ENCODE results near the gene ATP5MC3. TPM values are rescaled to one million over a fixed set of nuclear protein-coding genes. Genes with fewer than 3 reads are reported as not detected.

ATP5MC3 gene
- total RNA-seq, 5 donors from 2014 or later (not counting 1 experiment from before 2014, with no cell fraction given): 74.4 to 91.3 (median 89.4) TPM

DNA sequence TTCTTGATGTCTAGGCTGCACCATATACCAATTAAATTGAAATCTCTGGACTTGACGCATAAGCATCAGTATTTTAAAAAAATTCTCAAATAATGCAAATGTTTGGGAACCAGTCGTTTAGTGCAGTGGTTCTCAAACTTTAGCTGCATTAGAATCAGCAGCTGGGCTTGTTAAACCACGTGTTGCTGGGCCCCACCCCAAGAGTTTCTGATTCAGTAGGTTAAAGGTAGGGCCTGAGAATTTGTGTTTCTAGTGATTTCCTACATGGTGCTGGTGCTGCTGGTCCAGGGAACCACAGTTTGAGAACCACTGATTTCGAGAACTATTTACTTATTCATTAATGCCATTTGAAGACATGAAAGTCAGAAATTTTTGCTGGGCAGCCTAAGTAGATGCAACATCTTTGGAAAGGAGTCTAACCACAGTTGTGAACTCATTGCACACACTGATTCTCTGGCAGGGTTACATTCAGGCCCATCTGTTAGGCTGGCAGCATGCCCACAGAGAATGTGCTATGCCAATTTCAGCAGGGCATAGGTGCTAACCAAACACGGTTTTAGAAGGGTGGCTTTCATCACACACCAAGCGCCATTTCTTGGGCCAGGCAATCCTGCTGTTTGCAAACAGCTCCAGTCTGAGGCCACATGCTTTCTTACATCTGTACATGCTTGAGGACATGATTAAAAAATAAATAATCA, 26.4 kb upstream of the ATP5MC3 start:
- Histone ChIP-seq H3K36me3 (ENCODE audit: control insufficient read depth in 2 of 2, extremely low read depth in 1 of 2, insufficient read depth in 1 of 2, low read length in 1 of 2) (no peaks in the 10 kb centered on the region), H3K27me3 (replicated peaks in 1 of 2; ENCODE audit: control insufficient read depth in 2 of 2, extremely low read depth in 1 of 2, insufficient read depth in 2 of 2, low read length in 1 of 2) (no peaks in the 10 kb centered on the region), H3K4me3 (ENCODE audit: control insufficient read depth in 1 of 2, extremely low read depth in 1 of 2, low read length in 1 of 2) (no peak overlapping the region), H3K4me1 (ENCODE audit: control insufficient read depth in 1 of 2, extremely low read depth in 1 of 2, insufficient read depth in 2 of 2, low read length in 2 of 2) (peaks cover 0 to 7% of the 10 kb centered on the region in 2 experiments), H3K27ac (ENCODE audit: low read length) (no peak overlapping the region), H3K9me3 (no peaks in the 10 kb centered on the region)
- CTCF ChIA-PET: interaction anchor here in 1 of 2 donors (0.8 to 1.2 kb wide), 2 partner anchors 32 to 44 kb away, joined by 3 to 4 read pairs; no protein-coding TSS in a partner anchor
- H3K4me1 Mint-ChIP-seq: peaks cover 0 to 5% (median 4%) of the 10 kb centered on the region in 3 donors
- ATAC-seq (replicated peaks in 1 of 4) (no peak), DNase-seq (peak in 12 of 35 experiments; percentile 6 to 41 (median 18))
- WGBS (ENCODE audit: insufficient coverage): 78% methylated on average over 4 of the region's 6 CpGs
- peaks cover 0 to 13% of the 10 kb centered on the region in 2 donors for H3K27me3 Mint-ChIP-seq
- POLR2A ChIA-PET: no interaction called here
- H3K27ac Mint-ChIP-seq: no peak overlapping the region
- H3K4me3 Mint-ChIP-seq: no peak overlapping the region
- H3K9me3 Mint-ChIP-seq: no peaks in the 10 kb centered on the region
- no peaks in the 10 kb centered on the region for H3K36me3 Mint-ChIP-seq

GRCh38 chr2:175206866-175207265, 25.4 kb upstream of the ATP5MC3 start:
- no CpG with 5 or more reads among the region's 3 CpGs for WGBS (ENCODE audit: insufficient coverage)
- Mint-ChIP-seq H3K4me1 (peaks cover 0 to 5% (median 4%) of the 10 kb centered on the region in 3 donors), H3K36me3 (no peaks in the 10 kb centered on the region), H3K9me3 (no peaks in the 10 kb centered on the region), H3K4me3 (no peak overlapping the region), H3K27me3 (peaks cover 3 to 11% of the 10 kb centered on the region in 2 donors), H3K27ac (no peak overlapping the region)
- Histone ChIP-seq H3K4me1 (ENCODE audit: control insufficient read depth in 1 of 2, extremely low read depth in 1 of 2, insufficient read depth in 2 of 2, low read length in 2 of 2) (peaks cover 0 to 7% of the 10 kb centered on the region in 2 experiments), H3K4me3 (ENCODE audit: control insufficient read depth in 1 of 2, extremely low read depth in 1 of 2, low read length in 1 of 2) (no peak overlapping the region), H3K27ac (ENCODE audit: low read length) (no peak overlapping the region), H3K9me3 (no peaks in the 10 kb centered on the region), H3K27me3 (replicated peaks in 1 of 2; ENCODE audit: control insufficient read depth in 2 of 2, extremely low read depth in 1 of 2, insufficient read depth in 2 of 2, low read length in 1 of 2) (peaks cover 0 to 2% of the 10 kb centered on the region in 2 experiments), H3K36me3 (ENCODE audit: control insufficient read depth in 2 of 2, extremely low read depth in 1 of 2, insufficient read depth in 1 of 2, low read length in 1 of 2) (no peaks in the 10 kb centered on the region)
- ChIA-PET POLR2A (no interaction called here), CTCF (interaction anchor here in 1 of 2 donors (0.7 kb wide), 1 partner anchor 29 kb away, joined by 3 read pairs; no protein-coding TSS in a partner anchor)
- ATAC-seq (replicated peaks in 1 of 4) (no peak), DNase-seq (no peak)

GRCh38 chr2:175205523-175205922, 24.0 kb upstream of the ATP5MC3 start:
- H3K4me1 ChIP-seq (ENCODE audit: control insufficient read depth in 1 of 2, extremely low read depth in 1 of 2, insufficient read depth in 2 of 2, low read length in 2 of 2): peaks cover 0 to 7% of the 10 kb centered on the region in 2 experiments
- H3K4me3 ChIP-seq (ENCODE audit: control insufficient read depth in 1 of 2, extremely low read depth in 1 of 2, low read length in 1 of 2): no peak overlapping the region
- DNase-seq (no peak), ATAC-seq (replicated peaks in 1 of 4) (no peak)
- no peaks in the 10 kb centered on the region for H3K36me3 Mint-ChIP-seq
- H3K27ac ChIP-seq (ENCODE audit: low read length): no peak overlapping the region
- WGBS (ENCODE audit: insufficient coverage): no CpG with 5 or more reads among the region's 3 CpGs
- H3K9me3 Mint-ChIP-seq: no peaks in the 10 kb centered on the region
- H3K9me3 ChIP-seq: no peaks in the 10 kb centered on the region
- H3K4me1 Mint-ChIP-seq: peaks cover 0 to 5% (median 4%) of the 10 kb centered on the region in 3 donors
- ChIA-PET CTCF (interaction anchor here in 1 of 2 donors (0.9 to 2.4 kb wide), 2 partner anchors 46 to 892 kb away, joined by 3 to 5 read pairs; no protein-coding TSS in a partner anchor), POLR2A (no interaction called here)
- H3K4me3 Mint-ChIP-seq: no peak overlapping the region
- peaks cover 0 to 2% of the 10 kb centered on the region in 2 experiments for H3K27me3 ChIP-seq (replicated peaks in 1 of 2; ENCODE audit: control insufficient read depth in 2 of 2, extremely low read depth in 1 of 2, insufficient read depth in 2 of 2, low read length in 1 of 2)
- no peaks in the 10 kb centered on the region for H3K36me3 ChIP-seq (ENCODE audit: control insufficient read depth in 2 of 2, extremely low read depth in 1 of 2, insufficient read depth in 1 of 2, low read length in 1 of 2)
- no peak overlapping the region for H3K27ac Mint-ChIP-seq
- peaks cover 10 to 12% of the 10 kb centered on the region in 2 donors for H3K27me3 Mint-ChIP-seq

DNA sequence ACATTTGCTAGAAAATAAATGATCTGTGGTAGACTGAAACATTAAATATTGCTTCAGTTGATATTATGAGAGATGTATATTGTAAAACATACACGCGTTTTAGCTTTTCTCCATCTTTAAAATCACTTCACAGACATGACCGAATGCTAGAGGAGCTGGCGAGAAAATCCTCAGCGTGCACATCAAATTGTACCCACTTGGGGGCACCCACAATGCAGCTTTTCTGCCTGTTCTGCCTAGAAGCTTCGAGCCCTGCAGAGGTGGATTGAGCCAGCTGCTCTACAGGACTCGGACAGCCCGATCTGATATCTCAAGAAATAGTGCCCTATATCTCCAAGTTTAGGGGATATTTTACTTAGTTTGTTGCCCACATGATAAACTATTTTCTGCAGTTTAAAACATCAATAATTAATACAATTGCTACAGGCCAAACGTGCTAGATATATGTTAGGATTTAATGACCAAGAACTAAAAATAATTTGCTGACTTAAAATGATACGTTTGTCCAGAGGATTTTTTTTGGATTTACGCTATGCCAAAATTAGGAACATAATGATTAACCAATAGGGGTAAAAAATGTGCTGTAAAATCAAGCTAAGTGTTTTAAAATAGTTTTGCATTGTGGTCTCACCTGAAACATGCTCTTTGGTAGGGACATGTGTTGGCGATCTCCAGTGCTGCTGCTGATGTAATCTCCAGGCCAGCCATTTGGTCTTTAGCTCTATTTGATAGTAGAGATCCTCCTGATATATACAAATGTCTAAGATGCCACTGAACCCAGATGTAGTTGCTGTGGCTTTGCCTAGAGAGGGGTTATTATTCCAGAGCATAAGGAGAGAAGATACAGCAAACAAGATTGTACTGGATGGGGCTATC, 22.3 kb upstream of the ATP5MC3 start:
- H3K27me3 Mint-ChIP-seq: peaks cover 12 to 21% of the 10 kb centered on the region in 2 donors
- POLR2A ChIA-PET: interaction anchor here (0.6 kb wide), 2 partner anchors 8 to 269 kb away, joined by 3 read pairs; no protein-coding TSS in a partner anchor
- no peaks in the 10 kb centered on the region for H3K9me3 ChIP-seq
- ATAC-seq (replicated peaks in 1 of 4) (peak; percentile 70 to 86 (median 78)), DNase-seq (peak in 28 of 35 experiments; percentile 4 to 60 (median 27))
- CTCF ChIA-PET: interaction anchor here in 1 of 2 donors (0.6 to 2.4 kb wide), 7 partner anchors 11 to 894 kb away, joined by 3 to 5 read pairs (median 3); partner anchors contain the start of gene ATF2
- H3K4me1 ChIP-seq (ENCODE audit: control insufficient read depth in 1 of 2, extremely low read depth in 1 of 2, insufficient read depth in 2 of 2, low read length in 2 of 2): peaks cover 0 to 7% of the 10 kb centered on the region in 2 experiments
- no peak overlapping the region for H3K4me3 Mint-ChIP-seq
- H3K9me3 Mint-ChIP-seq: peaks cover 0 to 3% (median 0%) of the 10 kb centered on the region in 3 donors
- no peak overlapping the region for H3K4me3 ChIP-seq (ENCODE audit: control insufficient read depth in 1 of 2, extremely low read depth in 1 of 2, low read length in 1 of 2)
- H3K27me3 ChIP-seq (replicated peaks in 1 of 2; ENCODE audit: control insufficient read depth in 2 of 2, extremely low read depth in 1 of 2, insufficient read depth in 2 of 2, low read length in 1 of 2): peaks cover 0 to 2% of the 10 kb centered on the region in 2 experiments
- no peaks in the 10 kb centered on the region for H3K36me3 Mint-ChIP-seq
- H3K27ac Mint-ChIP-seq: no peak overlapping the region
- WGBS (ENCODE audit: insufficient coverage): 30% methylated on average over 6 of the region's 12 CpGs
- peaks cover 0 to 5% (median 4%) of the 10 kb centered on the region in 3 donors for H3K4me1 Mint-ChIP-seq
- no peak overlapping the region for H3K27ac ChIP-seq (ENCODE audit: low read length)
- no peaks in the 10 kb centered on the region for H3K36me3 ChIP-seq (ENCODE audit: control insufficient read depth in 2 of 2, extremely low read depth in 1 of 2, insufficient read depth in 1 of 2, low read length in 1 of 2)

DNA sequence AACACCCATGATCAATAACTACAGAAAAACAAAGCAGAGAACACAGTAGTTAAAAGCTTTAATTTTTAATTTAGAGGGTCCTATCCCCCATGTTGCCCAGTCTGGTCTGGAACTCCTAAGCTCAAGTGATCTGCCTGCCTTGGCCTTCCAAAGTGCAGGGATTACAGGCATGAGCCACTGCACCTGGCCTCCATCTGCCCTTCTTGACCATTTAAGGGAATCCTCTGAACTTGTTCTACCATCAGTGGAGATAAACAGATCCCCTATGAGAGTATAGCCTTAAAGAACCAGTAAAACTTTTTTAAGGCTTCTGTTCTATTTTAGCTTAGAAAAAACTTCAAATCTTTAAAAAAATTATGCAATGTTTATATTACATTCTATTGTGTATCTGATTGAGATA, 13.5 kb upstream of the ATP5MC3 start:
- peaks cover 42% of the 10 kb centered on the region in 2 donors for H3K27me3 Mint-ChIP-seq
- H3K9me3 ChIP-seq: no peaks in the 10 kb centered on the region

GRCh38 chr2:175188761-175189160, 7.3 kb upstream of the ATP5MC3 start:
- no peak overlapping the region for H3K4me3 Mint-ChIP-seq
- H3K4me1 Mint-ChIP-seq: peaks cover 0 to 2% (median 2%) of the 10 kb centered on the region in 3 donors
- ChIA-PET POLR2A (no interaction called here), CTCF (no interaction called here)
- peaks cover 22 to 27% of the 10 kb centered on the region in 2 donors for H3K27me3 Mint-ChIP-seq
- no peak for DNase-seq
- H3K4me1 ChIP-seq (ENCODE audit: control insufficient read depth in 1 of 2, extremely low read depth in 1 of 2, insufficient read depth in 2 of 2, low read length in 2 of 2): no peaks in the 10 kb centered on the region
- WGBS (ENCODE audit: insufficient coverage): no CpG with 5 or more reads among the region's 1 CpG
- H3K9me3 Mint-ChIP-seq: no peaks in the 10 kb centered on the region
- H3K27ac ChIP-seq (ENCODE audit: low read length): no peak overlapping the region
- no peaks in the 10 kb centered on the region for H3K27me3 ChIP-seq (replicated peaks in 1 of 2; ENCODE audit: control insufficient read depth in 2 of 2, extremely low read depth in 1 of 2, insufficient read depth in 2 of 2, low read length in 1 of 2)
- H3K9me3 ChIP-seq: no peaks in the 10 kb centered on the region
- no peaks in the 10 kb centered on the region for H3K36me3 ChIP-seq (ENCODE audit: control insufficient read depth in 2 of 2, extremely low read depth in 1 of 2, insufficient read depth in 1 of 2, low read length in 1 of 2)
- H3K27ac Mint-ChIP-seq: no peak overlapping the region
- no peak overlapping the region for H3K4me3 ChIP-seq (ENCODE audit: control insufficient read depth in 1 of 2, extremely low read depth in 1 of 2, low read length in 1 of 2)
- no peaks in the 10 kb centered on the region for H3K36me3 Mint-ChIP-seq
- ATAC-seq (replicated peaks in 1 of 4): no peak

More for the DNA sequence above, 13.5 kb upstream of the ATP5MC3 start:
- H3K4me3 ChIP-seq (ENCODE audit: control insufficient read depth in 1 of 2, extremely low read depth in 1 of 2, low read length in 1 of 2): no peak overlapping the region
- peaks cover 0 to 5% of the 10 kb centered on the region in 2 experiments for H3K27me3 ChIP-seq (replicated peaks in 1 of 2; ENCODE audit: control insufficient read depth in 2 of 2, extremely low read depth in 1 of 2, insufficient read depth in 2 of 2, low read length in 1 of 2)
- ChIA-PET POLR2A (no interaction called here), CTCF (no interaction called here)
- ATAC-seq (replicated peaks in 1 of 4) (no peak), DNase-seq (no peak)
- H3K27ac ChIP-seq (ENCODE audit: low read length): no peak overlapping the region
- Mint-ChIP-seq H3K4me3 (no peak overlapping the region), H3K27ac (no peak overlapping the region), H3K9me3 (peaks cover 0 to 3% (median 0%) of the 10 kb centered on the region in 3 donors), H3K36me3 (no peaks in the 10 kb centered on the region), H3K4me1 (peaks cover 0 to 2% (median 2%) of the 10 kb centered on the region in 3 donors)
- H3K4me1 ChIP-seq (ENCODE audit: control insufficient read depth in 1 of 2, extremely low read depth in 1 of 2, insufficient read depth in 2 of 2, low read length in 2 of 2): no peaks in the 10 kb centered on the region
- H3K36me3 ChIP-seq (ENCODE audit: control insufficient read depth in 2 of 2, extremely low read depth in 1 of 2, insufficient read depth in 1 of 2, low read length in 1 of 2): no peaks in the 10 kb centered on the region

Measured in T-cell (primary cell).